ENCODE data around the gene WASF2.
"Not testable (repeated sequence)": the region's sequence is repeated elsewhere in the genome, so short reads cannot be mapped to it uniquely, and the experiment has no call there.

WASF2 gene, protein sequence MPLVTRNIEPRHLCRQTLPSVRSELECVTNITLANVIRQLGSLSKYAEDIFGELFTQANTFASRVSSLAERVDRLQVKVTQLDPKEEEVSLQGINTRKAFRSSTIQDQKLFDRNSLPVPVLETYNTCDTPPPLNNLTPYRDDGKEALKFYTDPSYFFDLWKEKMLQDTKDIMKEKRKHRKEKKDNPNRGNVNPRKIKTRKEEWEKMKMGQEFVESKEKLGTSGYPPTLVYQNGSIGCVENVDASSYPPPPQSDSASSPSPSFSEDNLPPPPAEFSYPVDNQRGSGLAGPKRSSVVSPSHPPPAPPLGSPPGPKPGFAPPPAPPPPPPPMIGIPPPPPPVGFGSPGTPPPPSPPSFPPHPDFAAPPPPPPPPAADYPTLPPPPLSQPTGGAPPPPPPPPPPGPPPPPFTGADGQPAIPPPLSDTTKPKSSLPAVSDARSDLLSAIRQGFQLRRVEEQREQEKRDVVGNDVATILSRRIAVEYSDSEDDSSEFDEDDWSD

DNA sequence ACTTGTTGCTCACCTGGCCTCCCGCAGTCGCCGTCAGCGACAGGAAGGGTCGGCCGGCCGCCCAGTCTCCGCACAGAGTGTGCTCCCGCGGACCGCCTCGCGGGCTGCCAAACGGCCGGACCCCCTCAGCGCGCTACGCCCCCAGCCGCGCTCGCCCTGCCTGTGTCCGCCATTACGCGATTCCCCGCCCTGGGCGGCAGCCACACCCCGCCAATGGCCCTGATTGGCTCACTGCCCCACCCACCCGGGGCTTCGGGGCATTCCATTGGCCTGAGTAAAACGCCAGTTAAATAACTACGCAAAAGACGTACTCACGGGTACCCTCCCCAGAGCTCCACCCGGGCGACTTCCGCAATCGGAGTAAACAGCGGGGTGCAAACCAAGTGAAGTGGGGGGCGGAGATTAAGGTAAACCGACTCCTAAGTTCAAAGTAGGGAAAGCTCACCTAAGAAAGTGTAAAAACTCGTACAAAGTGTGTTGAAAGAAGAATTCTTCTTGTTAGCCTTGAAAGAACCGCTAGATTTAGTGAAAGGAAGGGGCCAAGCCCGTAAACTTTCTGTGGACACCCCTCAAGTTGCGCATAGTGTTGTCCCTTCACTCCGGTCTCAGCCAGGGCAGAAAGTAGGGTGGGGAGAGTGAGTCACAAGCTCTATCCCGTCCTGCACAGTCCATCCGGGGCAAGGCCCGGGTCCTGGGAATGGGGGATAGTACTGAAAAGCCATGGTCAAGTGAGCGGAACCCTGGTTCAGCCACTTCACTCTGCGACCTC, at the start of gene WASF2:
TSS of gene WASF2 (minus strand) at position 195 of the 769 bp plus-strand sequence. CDS start 61,277 bp downstream, outside the sequence.
- DNase-seq = peak; percentile 98

DNA sequence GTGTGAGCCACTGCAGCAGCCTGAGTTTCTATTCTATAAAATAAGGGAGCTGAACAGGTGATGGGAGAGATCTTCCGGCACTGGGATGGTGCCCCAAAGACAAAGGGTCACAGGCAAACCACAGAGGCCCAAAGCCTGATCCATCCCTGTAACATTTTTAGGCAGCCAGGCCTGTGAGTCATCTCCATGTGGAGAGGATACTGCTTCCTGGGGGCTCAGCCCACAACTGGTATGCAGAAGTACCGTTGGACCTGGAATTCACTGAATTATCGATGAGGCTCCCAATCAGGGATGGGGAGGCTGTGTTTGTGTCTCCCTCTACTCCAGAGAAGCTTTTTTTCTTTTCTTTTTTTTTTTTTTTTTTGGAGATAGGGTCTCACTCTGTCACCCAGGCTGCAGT, 48.8 kb upstream of the WASF2 start:
- no peak for DNase-seq

DNA sequence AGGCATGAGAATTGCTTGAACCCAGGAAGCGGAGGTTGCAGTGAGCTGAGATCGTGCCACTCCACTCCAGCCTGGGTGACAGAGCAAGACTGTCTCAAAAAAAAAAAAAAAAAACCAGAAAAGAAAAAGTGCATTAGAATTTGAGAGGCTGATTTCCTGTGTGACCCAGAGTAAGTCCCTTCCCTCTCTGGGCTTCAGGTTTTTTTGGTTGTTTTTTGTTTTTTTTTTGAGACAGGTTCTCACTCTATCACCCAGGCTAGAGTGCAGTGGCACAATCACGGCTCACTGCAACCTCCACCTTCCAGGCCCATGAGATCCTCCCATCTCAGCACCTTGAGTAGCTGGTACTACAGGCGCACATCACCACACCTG, 48.3 kb upstream of the WASF2 start:
- DNase-seq = not testable (repeated sequence)

DNA sequence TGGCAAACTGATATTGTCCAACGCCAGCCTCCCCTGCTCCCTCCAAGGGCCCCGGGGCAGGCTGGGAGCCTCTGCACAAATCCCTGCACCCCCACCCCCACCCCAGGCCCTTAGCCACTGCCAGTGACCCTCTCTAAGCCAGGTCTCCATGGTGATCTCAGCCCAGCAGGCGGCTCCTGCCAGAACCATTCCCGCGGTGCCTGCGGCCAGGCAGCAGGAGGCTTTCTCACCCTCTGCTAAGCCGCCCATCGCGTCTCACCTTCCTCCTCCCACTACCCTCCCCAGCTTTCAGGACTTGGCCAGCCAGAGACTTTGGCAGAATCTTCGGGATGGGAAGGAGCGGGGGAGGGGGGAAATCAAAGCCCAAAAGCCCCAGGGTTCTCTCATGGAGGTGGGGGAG, 46.8 kb upstream of the WASF2 start:
- peak; percentile 84 for DNase-seq

DNA sequence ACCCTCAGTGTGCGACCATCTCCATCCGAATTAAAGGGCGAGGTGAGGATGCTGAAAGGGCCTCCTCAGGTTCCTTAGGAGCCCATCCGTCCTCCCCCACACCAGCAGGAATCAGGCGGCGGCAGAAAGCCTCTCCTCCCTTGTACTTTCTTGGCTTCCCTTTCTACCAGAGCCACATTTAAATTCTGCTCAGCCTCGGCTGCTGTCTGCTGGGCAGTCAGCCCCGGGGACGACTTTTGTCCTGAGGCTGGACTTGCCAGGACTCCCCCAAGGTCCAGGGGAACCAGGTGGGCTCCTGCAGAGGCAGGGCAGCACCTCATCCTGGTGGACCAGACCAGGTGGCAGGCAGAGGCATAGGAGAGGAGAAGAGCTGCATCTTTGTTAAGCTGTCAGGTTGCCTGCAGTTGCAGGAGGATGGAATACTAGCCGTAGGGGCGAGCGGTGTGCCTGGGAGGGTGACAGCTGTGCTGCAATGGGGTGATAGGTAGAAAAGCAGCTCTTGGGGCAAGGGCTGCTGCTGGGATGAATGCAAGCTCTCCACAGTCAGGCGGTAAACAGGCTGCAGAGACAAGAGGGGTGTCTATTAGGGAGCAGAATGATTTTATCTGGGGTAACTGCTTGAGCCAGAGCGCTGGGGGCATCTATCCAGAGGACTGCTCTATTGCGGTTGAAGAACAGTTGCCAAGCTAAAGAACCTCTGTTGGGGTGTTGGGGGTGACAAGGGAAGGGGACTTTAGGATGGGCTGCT, 46.2 kb upstream of the WASF2 start:
- no peak for DNase-seq

DNA sequence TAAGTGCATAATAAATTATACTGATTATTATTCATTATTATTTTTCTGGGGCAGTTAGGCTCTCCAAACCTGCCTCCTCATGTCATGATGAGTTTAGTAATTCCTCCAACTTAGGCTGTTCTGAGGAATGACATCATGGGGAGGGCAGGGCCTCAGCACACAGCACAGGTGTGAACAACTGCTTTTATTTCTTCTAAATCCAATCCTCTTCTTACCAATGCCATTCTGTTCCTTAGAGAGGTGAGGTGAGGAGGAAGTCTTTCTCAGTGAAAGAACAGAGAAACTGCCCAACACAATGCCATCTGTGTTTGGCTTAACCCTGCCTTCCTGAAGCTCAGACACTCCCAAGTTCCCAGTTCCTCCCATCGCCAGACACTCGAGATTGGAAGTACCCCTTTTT, 45.4 kb upstream of the WASF2 start:
- DNase-seq = no peak

DNA sequence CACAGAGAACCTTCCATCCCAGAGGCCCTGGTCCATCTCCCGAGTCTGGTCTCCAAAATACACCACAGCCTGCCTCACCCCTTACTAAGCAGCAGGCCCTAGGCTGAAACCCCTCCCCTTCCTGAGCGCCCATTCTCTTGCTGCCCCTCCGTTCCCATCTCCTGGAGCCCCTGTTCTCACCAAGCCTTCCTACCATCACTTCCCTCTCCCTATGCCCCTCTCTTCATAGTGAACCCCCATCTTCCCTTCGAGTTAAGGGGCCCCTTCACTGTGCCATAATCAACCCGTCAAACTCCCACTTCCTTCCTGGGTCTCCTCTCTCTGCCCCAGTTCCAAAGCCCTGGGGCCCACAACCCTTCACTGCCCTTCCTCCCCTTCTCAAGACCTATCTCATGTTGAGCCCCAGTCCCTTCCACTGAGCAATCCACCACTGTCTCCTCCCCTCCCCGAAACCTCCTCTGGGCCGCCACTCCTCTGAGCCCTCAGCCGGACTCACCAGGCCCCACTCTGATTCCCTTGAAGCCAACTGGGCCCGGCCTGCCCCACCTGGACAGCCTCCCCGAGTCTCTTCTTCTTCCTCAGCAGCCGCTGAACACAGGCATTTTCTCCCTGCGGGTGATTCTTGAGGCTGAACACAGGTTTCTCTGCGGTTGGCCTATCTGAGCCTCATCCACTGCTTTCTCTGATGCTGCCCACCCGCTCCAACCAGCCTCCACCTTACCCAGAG, 42.2 kb upstream of the WASF2 start:
- no peak for DNase-seq

DNA sequence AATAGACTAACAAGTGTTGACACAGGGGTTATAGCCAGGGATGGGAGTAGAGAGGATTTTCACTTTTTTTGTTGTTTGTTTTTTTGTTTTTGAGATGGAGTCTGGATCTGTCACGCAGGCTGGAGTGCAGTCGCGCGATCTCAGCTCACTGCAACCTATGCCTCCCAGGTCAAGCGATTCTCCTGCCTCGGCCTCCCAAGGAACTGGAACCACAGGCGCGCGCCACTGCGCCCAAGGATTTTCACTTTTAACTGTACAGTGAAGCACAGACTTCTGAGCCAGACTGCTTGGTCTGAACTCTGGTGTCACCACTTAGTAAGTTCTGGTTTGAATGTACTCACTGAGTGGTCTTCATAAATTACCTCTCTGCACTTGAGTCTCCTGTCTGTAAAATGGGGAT, 40.2 kb upstream of the WASF2 start:
- DNase-seq = no peak

DNA sequence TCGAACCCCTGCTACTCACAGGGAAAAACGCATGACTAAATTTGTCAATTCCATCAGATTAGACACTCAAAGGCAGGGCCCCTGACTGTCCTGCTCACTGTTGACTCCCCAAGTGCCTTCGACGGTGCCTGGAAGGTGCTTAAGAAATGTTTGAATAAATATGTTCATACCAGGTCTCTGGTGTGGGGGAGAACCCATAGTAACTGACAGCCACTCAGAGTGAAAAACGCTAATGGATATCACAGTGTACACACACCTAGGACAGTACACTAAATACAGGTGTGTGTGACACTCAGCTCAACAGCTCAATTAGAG, 39.7 kb upstream of the WASF2 start:
- no peak for DNase-seq

DNA sequence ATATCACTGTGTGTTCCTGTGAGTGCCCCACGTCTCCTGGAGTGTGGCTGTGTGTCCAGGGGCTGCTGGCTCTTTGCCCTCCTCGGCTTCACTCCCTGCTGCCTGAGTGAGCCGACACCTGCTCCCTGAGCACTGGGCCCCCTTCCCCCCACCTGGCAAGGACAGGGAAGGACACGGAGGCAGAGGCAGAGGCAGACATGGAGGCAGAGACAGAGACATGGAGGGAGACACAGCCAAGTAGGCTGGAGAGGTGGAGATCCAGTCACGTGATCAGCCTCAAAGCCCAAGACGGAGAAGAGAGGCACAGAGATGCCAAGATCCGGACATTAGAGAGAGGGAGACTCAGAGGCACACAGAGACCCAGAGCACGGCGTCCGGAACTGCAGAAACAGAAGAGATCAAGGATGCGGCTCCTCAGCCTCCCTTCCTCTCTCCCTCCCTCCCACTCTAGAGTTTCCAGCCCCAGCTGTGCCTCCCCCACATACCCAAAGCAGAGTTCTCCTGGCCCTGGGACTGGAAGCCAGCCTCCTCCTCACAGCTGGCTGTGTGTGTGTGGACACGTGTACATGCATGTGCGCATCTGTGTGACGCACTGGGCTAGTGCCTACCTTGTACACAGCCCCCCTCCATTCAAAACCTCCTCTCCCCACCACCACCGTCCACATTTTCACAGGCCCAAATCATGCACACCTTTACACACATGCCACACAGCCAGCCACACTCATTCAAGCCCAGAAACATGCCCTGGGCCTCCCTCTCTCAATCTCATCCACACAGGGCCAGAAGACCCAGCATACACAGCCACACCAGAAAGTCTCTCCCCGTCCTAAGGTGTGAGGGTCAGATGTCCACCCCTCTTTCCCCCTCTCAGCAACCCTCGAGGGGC, 39.1 kb upstream of the WASF2 start:
- peak; percentile 71 for DNase-seq

DNA sequence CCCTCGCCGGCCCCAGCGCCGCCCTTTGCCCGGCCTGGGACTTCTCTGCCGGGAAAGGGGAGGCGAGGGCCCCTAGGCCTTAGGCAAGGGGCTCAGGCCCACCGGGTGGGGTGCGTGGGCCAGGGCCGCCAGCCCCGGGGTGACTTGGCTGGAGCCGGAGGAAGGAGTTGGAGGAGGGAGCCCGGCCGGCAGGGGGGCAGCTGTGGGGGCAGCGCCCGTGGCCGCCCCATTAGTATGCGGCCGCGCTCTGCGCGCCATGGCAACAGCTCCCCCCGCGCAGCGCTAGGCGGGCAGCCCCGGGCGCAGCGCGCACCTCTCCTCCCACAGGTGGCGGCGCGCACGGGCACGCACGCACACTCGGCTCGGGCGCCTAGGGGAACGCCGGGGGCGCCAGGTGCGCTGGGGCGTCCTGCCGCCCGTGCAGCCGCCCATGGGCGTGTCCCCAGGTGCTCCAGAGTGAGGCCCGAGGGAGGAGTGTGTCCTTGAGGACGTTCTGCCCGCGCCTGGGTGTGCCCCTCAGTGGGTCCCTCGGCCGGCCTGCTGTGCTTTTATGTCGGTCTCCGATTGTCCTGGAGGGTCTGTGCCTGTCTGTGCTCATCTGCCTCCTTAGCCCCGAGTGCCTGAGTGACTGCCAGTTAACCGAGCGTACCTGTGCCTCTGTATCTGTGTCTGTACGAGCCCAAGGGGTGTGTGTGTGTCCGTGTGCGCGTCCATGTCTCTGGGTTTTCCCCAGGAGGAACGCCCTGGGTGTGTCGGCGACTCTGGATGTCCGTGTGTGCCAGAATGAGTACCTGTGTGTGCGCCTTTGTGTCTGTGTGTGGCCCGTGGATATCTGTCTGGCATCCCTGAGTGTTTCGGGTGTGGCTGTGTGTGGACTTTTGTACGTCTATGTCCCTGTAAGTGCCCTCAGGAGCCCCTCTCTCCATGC, 38.2 kb upstream of the WASF2 start:
- peak; percentile 84 for DNase-seq

DNA sequence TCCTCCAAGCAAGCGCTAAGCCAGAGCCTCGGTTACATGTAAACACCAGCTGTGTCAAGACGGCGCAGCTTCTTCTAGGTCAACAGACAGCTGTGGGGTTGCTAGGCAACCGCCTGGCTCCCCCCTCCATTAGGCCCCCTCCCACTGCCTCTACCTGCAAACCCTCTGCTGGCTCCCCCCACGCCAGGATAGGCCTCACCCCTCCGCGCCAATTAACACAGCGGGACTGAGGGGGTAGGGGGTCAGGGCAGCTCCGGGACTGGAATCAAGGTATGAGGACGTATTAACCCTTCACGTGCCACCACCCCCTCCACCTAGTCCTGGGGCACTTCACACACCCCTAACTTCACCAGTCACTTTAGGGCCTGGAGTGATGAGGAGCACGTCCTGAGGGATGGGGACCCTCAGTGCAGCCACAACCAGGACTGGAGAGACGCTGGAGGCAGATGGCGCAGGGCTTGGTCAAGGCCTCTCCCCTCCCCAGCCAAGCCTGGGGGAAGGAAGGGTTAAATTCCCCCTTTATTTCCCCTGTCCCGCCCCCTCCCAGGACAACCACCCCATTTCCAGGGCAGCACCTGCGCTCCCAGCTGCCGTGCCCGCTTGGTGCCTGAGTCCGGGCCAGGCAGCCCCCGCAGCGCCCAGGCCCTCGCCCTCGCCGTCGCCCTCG, 37.4 kb upstream of the WASF2 start:
- DNase-seq = peak; percentile 98

DNA sequence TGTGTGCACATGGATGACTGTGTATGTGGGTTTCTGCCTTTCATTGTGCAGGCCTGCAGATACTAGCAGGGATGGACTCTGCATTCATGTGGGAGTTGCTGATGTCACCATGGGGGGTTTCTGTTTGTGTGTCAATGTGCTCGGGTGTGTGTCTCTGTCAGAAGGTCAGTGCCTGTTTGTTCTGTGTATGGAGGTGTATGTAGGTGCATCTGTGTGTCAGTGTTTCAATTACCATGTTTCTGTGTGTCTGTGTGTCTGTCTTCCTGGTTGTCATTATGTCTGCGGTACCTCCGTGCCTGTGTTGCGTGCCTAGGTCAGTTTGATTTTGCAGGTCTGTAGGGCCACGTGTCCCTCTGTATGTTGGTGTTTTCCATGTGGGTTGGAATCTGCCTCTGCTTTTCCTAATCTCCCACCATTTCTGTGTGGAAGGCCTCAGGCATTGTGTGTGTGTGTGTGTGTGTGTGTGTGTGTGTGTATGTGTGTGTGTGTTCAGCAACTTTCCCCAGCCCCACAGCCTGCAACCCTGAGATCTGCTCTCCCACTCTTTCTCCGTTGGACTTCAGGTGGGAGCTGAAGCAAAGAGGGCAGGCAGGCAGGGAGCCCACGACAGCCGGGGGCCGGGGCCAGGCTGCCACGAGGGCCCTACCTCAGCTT, 36.7 kb upstream of the WASF2 start:
- no peak for DNase-seq

DNA sequence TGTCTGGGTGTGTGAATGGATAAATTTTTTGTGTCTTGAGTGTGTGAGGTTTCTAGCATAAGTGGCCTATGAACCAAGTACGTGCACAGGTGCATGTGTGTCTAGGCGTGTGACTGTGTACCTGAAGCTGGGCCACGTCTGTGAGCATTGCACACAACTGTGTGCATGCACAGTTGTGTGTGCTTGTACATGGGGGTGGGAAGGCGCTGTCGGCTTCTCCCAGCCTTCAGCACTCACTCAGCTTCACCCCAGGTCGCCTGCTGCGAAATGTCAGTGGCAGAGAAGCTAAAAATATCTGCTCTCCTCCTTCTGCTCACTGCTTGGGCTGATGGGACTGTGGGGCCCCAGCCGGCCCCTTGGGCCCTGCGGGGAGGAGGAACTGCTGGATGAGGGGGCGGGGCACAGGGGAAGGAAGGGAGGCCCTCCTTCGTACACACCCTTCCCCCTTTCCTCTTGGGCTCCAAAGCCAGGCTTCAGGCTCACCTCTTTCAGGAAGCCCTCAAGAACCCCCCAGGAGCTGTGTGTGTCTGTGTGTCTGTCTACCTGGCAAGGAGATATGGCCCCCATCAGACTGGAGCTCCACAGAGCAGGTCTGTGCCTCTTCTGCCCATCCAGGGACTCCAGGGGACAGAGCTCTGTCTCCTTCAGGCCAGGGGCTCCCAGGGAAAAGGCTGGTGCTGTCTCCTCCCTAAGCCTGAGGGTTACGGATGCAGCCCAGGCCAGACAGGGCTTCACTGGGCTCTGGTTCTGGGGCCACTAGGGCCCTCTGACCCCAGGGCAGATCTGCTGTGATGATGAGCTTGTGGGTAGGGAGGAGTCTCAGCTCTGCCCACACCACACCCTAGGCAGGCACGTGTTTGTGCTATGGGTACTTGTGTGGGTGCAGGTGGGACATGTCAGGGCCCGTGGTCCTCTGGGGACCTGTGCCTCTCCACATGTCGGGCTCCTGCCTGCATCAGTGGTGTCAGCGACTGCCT, 35.6 kb upstream of the WASF2 start:
- DNase-seq = no peak

DNA sequence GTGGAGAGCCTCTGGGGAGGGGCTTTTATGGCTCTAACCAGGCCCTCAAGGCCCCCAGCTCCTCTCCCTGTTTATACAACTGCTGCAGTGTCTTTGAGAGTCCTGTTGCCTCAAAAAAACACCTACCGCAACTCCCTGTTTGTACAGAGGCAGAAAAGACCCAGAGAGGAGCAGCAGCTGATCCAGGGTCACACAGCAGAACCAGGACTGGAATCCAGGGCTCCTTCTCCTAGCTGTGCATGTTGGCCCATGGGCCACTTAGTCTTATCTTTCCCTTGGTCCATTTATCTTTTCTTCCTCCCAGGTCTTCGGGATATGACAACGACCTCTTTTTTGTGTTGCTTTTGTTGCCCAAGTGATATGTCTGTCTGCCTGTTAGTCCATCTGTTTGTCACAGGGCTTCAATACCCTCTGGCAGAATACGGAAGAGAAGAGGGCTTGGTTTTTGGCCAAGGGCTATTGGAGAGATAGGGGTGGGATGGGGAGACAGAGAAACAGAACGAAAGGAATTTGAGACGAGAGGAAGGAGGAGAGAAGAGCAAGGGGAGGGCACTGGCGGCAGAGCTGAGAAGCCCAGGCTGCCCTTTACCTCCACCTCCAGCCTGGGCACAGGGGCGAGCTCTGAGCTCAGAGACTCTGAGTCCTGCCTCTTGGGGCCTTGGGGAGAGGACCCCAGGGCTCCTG, 33.5 kb upstream of the WASF2 start:
- no peak for DNase-seq

DNA sequence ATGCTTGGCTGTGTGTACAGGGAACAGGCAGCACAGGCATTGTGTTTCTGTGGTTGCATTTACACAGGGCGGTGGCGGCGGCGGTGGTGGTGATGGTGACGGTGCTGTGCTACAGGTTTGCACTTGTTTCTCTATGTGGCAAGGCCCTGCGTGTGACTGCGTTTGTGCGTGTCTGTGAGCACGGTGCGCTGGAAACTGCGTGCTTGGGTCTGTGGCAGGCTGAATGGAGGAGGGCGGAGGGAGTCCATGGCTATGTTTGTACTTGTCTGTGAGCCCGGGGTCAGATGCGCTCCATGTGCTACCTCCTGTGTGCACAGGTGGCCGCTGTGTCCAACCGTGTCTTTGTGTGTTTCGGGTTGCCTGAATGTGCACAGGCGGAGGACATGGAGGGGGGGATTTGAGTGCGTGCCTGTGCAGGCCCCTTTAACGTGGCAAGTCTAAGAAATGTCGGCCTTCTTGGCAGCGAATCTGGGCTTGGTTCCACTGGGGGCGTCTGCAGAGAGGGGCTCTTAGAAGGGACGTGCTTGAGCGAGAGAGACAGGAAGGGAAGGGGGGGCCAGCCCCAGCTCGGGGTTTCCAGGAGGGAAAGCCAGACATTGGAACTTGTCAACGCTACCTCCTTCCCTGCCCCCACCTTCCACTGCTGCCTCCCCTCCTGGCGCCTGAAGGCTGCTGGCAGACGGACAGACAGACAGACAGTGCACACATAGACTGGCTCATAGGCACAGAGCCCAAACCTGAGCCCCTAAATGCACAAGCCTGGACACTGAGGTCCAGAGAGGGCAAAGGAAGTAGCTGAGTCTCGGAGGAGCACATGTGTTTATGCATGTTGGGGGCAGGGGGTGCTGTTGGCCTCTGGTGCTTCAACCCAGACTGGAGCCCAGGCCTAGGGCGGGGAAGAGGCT, 32.7 kb upstream of the WASF2 start:
- DNase-seq = peak; percentile 60
